GM18502 (cell line): ENCODE data around the gene FLNB.
A peak's percentile ranks its signal among the peaks of the same experiment; 100 is the strongest.

Experiments used
- ATAC-seq: cut with Tn5 transposase; IDR thresholded peaks from one replicate; pipeline ENCODE4 v1.9.1; 2021; ENCODE audit warnings: mild to moderate bottlenecking; ENCODE audit not compliant: unreplicated experiment, poor library complexity

The FLNB gene

DNA sequence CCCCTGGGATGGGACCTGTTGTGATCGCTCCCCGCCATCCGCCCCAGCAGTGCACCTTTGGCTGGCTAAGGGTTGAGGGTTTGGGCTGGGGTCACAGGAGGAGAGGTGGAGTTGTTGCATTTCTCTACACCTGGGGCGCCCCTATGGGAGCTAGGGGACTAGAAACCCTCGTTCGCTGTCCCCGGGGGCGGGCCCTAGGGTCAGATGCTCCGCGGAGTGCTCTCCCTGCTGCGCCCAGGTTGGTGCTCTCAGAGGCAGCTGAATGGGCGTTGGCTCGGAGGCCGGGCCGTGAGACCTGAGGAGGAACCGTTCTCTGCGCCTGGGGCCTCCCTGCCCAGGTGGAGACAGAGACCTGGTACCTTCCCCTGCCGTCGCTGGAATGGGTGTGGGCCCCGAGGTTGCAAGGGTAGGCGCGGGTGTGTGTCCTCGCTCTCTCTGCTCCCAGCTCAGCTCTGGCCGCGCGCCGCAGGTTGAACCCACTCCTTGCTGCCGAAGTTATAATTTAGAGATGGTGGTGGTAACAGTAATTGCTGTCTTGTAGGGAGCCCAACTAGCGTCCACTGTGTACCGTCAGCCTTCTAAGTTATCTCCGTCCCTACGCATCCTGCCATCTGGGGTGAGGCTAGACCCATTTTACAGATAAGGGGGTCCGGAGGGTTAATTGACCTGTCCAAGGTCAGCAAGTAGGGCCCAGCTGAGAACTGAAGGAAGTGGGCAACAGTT lies 965 bp downstream of the FLNB start:
- peak; percentile 29 for ATAC-seq

DNA sequence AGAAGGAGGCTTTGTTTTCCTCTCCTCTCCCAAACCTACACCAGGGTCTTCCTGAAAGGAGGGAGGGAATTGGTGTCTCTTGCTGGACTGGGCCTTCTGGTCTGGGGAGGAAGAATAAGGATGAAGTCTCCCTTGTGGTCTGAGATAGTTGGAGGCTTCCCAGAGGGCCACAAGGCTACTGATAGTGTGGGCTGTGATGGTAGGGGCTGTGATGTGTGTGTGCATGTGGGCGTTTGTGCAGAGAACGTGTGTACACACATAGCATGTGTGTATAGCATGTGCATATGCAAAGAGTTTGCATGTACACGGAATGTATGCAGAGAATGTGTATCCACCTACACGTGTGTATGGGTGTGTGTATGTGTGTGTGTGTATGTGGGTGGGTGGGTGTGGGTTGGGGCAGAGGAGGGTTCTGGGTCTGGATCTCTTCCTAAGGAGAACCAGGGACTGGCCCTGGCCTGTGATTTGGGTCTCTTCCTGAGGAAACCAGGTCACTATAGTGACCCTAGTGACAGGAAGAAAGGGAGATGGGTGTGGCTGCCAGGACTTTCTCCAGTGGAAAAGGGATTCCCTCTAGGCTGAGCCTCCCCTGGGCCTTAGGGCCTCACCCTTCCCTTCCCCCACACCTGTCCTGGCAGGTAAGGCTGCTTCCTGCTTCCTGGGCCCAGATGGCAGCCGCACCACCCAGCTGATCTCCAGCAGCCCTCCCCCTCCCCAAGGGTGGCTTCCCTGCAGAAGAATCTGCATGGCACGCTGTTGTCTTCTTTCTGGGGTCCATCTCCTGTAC lies 1.7 kb downstream of the FLNB start:
- no peak for ATAC-seq

DNA sequence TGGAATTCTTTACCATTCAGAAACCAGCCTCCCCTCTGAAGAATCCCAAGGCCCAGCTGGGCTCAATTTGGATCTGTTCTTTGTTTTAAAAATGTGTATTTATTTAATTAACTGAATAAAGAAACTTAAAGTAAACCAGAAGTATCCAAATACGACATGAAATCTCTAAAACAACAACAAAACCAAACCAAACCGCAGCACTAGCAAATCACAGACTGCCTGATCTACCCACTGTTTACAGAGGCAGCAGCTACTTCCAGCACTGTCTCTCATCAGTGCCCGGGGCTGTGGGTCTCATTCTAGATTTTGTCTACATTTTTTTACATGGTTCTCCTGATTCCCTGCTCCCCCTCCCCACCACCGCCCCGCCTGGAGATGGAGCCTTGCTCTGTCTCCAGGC lies 2.3 kb downstream of the FLNB start:
- ATAC-seq, result no peak

DNA sequence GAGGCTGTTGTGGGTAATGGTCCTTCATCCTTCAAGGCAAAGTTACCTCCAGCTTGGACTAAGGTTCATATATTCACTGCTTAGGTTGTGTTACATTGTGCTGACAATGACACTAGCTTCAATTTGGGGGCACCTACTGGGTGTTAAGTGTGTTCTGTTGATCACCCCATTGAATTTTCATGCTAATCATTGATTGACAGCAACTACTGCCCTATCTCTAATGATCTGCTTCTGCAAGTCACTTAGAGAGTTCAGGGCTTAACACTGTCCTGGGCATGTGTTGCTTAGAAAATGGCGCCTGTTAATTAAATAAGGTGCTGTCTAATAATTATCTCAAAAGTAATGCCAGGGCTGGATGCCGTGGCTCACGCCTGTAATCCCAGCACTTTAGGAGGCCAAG lies 3.4 kb downstream of the FLNB start:
- ATAC-seq, result no peak

DNA sequence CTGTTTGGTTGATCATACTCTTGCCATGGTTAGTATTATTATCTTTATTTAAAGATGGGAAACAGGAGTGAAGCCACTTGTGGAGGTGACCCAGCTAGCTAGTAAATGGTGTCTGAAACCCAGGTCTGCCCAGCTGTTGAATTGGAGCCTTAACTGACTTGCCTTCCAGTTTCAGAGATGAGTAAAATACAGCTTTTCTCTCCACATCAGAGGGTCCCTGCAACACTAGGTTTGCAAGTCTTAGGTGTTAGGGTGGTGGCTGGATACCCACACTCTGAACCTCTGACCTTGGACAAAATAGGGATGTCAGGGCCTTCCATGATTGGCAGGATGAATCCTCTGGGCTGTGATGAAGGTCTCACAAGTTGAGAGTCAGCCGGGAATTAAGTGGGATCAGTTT lies 4.1 kb downstream of the FLNB start:
- ATAC-seq, result no peak

DNA sequence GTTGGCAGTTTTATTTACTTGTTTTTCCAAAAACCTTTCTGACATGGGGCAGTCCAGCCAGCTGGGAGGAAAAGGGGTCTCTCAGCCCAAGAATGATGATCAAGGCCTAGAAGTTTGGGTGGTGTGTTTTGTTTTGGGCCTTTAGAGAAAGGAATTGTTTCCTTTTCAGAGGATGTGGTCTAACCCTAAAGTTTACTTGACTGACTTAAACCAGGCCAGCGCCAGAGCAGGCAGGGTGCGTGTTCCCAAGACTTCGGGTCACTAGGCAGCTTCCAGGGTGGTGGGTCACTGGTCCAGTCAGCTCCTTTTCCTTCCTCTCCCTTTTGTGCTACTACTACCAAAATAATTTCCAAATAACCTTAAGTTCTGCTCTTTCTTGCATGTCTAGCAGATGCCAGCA lies 4.9 kb downstream of the FLNB start:
- no peak for ATAC-seq

DNA sequence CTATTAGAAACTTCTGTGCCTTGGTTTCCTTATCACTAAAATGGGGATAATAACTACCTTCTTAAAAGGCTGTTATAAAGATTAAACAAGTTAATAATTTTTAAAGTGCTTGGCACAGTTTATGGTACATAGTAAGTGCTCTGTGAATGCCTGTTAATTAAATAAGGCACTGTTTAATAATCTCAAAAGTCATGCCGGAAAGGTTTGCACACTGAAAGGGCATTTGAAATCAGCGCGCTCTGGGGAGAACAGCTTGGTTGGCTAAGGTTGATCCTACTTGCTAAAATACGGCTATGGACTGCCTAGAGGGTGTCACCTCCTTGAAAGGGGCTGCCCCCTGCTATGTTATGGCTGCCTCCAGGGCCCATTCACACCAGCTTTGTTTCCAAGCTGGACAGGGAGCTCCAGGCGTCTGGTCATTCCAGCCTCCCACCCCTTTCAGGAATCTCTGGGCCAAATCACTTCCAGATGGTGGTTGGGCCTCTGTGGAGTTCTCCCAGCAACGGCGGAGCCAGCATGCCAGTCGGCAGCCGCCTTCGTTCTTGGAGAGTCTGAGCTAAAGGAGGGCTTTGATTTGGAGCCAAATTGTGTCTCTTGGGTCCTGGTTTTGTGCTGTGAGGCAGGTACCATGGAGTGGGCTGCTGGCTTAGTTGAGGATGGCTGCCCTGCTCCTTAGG lies 5.9 kb downstream of the FLNB start:
- ATAC-seq, result no peak

DNA sequence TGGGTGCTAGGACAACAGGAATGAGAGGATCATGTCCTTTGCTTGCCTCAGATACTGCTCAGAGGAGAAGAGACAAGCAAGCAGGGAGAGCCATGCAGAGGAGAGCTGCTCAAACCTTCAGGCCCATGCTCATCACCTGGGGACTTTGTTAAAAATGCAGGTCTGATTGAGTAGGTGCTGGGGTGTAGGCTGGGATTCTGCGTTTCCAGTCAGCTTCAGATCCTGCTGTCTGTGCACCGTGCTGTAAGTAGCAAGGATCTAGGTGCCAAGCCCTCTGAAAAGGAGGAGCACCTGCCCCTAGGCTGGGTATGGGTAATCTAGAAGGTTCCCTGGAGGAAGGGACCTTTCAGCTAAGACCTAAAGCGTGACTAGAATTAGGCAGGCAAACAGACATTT lies 7.3 kb downstream of the FLNB start:
- no peak for ATAC-seq

DNA sequence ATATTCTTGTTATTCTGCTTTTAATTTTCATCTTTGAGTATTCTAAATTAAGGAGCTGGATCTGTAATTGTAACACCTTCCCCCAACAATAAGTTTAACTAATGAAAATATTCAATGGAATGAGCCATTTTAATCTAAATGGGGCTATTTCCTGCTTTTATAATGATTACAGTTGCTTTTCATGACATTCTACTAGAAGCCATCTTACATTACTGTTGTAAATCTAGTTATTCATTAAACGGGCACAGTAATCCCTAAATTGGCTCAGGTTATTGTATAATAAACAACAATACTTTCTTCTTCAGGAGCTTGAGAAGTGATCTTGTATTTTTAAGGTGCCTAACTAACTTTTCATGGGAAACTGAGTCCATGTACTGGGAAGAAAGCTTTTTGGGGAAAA lies 8.5 kb downstream of the FLNB start:
- ATAC-seq, result no peak

DNA sequence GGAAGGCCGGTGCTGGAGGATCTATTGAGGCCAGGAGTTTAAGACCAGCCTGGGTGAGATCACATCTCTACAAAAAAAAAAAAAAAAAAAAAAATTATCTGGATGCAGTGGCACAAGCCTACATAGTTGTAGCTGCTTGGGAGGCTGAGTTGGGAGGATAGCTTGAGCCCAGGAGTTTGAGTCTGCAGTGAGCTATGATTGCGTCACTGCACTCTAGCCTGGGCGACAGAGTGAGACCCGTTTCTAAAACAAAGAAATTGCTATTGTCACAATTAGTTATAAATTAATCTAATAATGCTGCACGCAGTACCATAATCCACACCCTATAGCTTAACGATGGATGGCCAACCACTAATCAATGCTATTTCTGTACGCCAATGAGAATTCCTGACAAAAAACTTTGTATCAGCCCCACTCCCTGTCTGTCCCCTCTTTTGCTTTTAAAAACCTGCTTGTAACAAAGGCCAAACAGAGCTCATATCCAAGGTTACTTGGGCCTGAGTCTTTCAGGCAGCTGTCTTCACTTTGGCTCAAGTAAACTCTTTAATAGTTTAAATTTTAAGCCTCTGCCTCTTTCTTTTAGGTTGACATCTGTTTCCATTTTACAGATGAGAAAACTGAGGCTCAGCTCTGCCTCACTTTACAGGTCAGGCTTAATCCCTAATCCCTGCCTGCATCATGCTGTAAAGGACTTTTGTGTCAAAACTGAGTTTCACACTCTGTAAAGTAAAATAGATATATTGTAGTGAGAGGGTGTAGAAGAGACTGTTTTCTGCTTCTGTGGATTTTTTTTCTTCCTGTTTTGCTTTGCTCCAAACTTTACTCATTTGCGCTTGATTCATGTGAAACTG lies 10.9 kb downstream of the FLNB start:
- ATAC-seq, result peak; percentile 27

DNA sequence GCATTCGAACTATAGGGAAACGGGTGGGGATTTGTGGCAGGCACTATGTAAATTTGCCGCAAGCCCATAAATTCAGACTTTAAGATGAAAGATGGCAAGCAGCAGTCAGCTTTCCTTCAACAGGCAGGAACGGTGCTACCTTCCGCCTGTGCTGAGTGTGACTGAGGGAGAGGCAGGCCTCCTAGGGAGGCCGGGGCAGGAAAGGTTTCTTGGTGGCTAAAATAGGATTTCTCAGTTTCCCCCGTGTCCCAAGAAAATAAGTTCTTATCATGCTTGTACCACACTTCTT lies 12.5 kb downstream of the FLNB start:
- no peak for ATAC-seq

DNA sequence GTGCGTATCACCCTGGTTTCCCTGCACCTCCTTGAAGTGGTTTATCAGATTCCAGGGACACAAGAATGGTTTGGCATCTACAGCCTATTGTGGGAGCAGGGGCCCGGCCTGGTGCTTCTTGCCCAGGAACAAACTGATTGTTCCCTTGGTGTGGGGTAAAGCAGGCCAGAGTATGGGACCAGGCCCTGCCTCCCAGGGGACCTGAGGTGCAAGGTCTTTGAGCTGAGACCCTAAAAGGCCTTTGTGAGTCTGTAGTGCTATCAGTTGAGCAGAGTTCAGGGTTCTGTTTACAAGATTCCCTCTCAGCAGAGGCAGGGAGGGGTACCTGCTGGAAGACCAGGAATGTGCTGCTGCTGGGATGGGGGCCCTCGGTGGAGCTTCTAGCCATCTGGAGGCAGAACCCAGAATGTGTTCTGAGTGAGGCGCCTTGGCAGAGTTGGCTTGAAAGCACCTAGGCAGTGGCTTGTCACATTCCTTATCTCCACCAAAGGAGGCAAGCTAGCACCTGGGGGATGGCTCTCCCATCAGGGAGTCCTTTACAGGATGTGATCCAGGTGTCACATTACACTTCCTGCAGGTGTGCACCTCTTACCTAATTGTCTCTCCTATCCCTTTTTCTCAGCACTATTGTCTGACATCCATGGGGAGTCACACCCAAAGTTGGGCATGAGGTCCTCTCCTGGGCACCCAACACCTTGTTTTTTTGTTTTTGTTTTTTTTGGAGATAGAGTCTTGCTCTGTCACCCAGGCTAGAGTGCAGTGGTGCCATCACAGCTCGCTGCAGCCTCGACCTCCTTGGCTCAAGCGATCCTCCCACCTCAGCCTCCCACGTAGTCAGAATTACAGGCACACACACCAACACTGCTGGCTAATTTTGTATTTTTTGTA lies 13.1 kb downstream of the FLNB start:
- ATAC-seq, result no peak

DNA sequence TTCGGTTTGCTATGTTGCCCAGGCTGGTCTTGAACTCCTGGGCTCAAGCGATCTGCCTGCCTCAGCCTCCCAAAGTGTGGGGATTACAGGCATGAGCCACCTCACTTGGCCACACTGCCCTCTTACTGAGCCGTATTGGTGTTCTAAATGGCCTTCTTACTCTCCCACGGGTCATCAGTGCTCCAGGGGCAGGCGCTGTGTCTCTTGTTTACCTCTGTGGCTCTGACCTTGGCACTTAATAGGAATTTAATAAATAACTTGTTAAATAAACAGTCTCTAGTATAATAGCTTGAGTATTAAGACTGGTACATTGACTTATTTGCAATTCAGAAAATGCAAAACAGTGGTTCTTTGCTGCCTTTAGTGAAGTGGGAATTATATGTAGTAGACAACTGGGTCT lies 13.7 kb downstream of the FLNB start:
- ATAC-seq, result no peak

DNA sequence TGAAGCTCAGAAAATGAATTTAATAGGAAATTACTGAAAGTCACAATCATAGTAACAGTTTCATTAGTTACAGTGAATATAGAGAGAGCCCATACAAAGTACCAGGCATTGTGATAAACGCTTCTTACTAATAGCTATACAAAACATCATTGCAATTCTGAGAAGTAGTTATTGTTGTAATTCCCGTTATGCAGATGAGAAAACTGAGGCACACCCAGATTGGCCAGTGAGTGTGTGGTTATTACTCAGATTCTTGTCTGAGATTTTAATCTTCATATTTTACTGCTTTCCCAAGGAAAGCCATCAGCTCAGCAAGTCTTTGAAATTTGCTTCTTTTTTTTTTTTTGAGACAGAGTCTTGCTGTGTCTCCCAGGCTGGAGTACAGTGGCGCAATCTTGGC lies 14.3 kb downstream of the FLNB start:
- no peak for ATAC-seq

DNA sequence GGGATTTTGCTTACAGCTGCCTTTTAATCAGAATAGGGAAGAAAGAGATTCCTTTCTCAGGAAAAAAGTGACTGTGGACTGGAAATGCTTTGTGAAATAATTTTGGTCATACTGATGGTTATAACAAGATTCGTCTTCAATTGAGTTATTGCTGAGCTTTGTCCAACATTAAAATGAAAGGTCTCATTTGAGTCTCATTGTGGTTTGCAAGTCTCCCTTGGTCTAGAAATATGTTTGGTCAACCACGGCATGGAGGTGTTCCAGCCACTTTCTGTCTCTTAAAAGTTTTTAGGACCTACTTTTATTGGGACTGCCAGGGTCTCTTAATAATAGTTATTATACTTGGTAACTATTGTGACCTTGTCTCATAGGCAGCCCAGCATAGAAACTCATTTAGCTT lies 15.3 kb downstream of the FLNB start:
- no peak for ATAC-seq

DNA sequence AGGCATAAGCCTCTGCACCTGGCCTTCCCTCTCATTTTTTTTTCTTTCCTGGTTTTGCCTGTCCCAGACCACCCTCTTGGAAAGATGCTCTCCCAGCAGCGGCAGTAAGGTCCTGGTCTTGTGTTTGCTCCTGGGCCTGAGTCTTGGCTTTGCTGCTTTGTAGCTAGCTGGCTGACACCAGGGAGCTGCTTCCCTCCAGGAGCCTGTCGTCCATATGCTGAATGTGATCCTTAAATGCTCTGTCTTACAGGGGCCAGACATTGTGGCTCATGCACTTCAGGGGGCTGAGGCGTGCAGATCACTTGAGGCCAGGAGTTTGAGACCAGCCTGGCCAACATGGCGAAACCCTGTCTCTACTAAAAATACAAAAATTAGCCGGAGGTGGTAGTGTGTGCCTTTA lies 17.2 kb downstream of the FLNB start:
- ATAC-seq, result no peak

DNA sequence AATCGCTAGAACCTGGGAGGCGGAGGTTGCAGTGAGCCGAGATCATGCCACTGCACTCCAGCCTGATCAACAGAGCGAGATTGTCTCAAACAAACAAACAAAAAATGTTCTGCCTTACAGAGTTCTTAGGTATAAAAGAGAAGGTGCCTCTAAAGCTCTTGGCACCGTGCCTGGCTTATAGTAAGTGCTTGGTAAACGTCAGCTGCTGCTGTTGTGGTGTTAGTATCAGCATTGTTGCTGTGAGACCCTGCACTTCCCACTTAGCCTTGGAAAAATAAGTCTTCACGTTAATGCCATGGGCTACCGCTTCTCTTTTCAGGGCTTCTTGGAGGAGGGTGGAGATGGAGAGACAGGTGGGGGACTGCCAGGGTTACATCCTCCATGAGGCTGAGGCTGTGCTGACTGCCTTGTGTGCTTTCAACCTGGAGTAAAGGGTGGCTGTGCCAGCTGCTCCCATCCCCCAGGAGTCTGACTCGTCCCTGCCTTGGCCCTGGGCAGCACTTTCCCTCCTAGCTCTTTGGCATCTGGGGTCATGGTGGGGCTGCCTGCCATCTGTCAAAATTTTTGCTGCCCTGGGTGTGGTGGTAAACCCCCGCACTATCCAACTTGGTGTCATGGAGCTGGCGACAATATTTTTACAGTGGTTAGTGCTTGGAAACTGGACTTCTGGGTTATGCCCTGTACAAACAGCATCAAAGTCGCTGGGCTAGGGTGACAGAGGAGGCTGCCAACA lies 17.8 kb downstream of the FLNB start:
- ATAC-seq, result no peak

DNA sequence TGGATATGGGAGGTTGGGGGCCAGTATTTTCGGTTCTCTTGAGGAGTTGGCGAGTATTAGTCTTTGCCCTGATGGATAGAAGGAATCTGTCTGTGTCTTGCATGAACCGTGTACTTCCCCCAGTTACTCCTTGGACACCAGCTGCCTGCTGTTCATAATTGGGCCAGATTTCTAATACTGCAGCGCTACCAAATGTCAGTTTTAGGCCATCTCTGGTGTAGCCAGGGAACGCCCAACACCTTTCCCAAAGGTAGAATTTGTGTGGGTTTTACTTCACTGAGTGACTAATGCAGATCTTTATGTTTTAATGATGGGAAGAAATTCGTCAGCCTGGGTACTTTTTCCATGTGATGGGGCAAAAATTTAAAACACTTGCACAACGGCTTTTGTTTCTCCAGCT lies 18.4 kb downstream of the FLNB start:
- ATAC-seq, result no peak

DNA sequence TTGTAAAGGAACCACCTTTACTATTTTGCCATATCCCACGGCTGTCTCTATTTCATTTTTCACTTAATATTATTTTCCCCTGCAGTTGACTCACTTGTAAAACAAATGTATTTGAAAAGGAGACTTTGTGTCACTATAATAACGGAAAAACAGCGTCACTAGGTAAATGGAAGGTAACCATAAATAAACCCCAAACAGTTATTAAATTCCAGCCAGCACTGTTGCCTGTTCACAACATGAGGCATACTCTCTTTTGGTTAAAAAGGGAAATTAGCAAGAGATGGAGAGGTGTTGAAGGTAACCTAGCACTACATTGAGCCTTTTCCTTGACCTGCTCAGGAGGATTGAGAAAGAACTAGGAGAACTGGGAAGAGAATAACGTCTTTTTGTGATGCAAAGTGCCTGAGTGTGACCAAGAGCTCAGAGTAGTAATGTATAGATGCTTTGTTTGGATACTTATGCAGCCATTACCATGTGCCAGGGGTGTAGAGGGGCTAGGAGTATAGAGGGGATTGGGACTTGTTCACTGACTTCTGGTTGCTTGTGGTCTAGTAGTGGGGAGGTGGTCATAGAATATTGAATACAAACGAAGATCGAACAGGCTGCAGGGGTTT lies 19.6 kb downstream of the FLNB start:
- ATAC-seq, result no peak
